BJ (cell line): ENCODE data around the gene TUBB6. TPM values are rescaled to one million over a fixed set of nuclear protein-coding genes. Genes with fewer than 3 reads are reported as not detected.

Experiments
- CTCF ChIA-PET: fragments of 350-600 bp; formaldehyde crosslinking; extraction: SDS; loops from one replicate; lab custom pipeline; 2021; ENCODE audit warnings: antibody characterized with exemption, inconsistent platforms; lab: Yijun Ruan, JAX
- POLR2A ChIA-PET: fragments of 300-600 bp; sonication (Branson Sonifier 250); formaldehyde crosslinking; extraction: SDS; loops from one replicate; lab custom pipeline; 2021; ENCODE audit warnings: antibody characterized with exemption; lab: Charles Lee
- DNase-seq: peaks from one replicate; pipeline ENCODE4 v3.0.0-alpha.2; 2011; ENCODE audit warnings: low read depth
- H3K27me3 ChIP-seq: 2 replicates; pipeline ENCODE4 v1.6.0; 2011; ENCODE audit warnings: low read length; ENCODE audit not compliant: control insufficient read depth, insufficient read depth
- H3K36me3 ChIP-seq: 2 replicates; pipeline ENCODE4 v1.5.1; 2011; ENCODE audit warnings: low read length; ENCODE audit not compliant: control insufficient read depth, insufficient read depth
- H3K4me3 ChIP-seq: 2 replicates; pipeline ENCODE4 v1.5.1; 2011; ENCODE audit warnings: low read depth, mild to moderate bottlenecking, control low read depth, low read length
- polyA plus RNA-seq: library from polyadenylated mRNA; depleted of rRNA; stranded (reverse); fragments of >200 nt; gene quantifications from 2 replicates; pipeline ENCODE4 v1.2.3, GENCODE V29; 2011
- TF ChIP-seq, protein P1 (sequence below): IDR thresholded peaks from 2 replicates; pipeline ENCODE4 v1.5.1; 2011; ENCODE audit warnings: low read depth, mild to moderate bottlenecking, control low read depth, inconsistent platforms, low read length, moderate library complexity; ENCODE audit not compliant: insufficient read depth

Gene TUBB6
- polyA plus RNA-seq, 1 experiment = 765 TPM

DNA sequence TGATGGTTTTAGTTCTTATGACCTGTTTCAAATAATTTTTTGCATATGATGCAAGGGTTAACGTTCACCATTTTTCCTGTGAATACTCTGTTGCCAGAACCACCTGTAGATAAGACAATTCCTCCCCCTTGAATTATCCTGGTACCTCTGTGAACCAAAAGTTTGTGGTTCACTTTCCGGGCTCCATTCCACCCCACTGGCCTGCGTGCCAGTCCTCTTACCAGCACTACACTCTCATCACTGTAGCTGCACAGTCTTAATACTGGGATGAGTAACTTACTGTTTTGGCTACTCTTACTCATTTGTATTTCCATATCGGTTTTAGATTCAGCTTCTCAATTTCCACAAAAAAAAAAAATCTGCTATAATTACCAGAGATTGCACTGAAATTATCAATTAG is 34.6 kb downstream of the TUBB6 start:
- Histone ChIP-seq H3K4me3 (no peak overlapping the region), H3K36me3 (peaks cover 19% of the 10 kb centered on the region), H3K27me3 (no peaks in the 10 kb centered on the region)
- TF ChIP-seq, protein P1, sequence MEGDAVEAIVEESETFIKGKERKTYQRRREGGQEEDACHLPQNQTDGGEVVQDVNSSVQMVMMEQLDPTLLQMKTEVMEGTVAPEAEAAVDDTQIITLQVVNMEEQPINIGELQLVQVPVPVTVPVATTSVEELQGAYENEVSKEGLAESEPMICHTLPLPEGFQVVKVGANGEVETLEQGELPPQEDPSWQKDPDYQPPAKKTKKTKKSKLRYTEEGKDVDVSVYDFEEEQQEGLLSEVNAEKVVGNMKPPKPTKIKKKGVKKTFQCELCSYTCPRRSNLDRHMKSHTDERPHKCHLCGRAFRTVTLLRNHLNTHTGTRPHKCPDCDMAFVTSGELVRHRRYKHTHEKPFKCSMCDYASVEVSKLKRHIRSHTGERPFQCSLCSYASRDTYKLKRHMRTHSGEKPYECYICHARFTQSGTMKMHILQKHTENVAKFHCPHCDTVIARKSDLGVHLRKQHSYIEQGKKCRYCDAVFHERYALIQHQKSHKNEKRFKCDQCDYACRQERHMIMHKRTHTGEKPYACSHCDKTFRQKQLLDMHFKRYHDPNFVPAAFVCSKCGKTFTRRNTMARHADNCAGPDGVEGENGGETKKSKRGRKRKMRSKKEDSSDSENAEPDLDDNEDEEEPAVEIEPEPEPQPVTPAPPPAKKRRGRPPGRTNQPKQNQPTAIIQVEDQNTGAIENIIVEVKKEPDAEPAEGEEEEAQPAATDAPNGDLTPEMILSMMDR = no peak
- no peak for DNase-seq
- ChIA-PET POLR2A (no interaction called here), CTCF (interaction anchor here (1.0 kb wide), 1 partner anchor 15 kb away, joined by 4 read pairs; no protein-coding TSS in a partner anchor)

DNA sequence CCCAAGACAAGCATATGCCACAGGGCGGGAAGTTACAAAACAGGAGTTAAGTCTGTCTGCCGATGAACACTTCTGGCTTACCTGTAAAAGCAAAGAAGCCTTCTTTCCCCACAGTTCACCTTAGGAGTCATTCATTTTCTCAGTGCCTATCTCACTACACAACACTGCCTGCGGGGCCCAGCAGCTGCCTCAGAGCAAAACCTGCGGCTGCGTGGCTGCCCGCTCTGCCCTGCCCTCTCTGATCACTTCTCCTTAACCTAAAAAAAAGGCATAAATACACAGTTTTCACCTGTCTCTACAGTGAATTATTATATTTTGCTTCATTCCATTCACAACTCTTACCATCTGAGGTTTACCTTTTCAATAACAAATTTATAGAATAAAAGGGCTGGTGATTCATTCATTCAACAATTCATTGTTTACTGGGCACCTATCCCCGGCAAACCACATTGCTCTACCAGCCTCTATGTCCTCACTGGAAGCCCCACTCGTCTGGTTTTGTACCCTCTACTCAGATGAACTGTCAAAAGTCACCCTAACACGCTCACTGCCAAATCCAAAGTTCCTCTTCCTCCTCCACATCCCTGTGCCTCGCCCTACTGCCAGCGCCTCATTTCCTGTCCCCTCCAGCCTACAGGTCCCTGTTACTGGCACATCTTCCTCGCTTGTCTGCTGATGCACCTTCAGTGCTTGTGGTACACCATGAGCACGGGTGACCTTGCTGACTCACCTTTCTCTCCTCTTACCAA is 37.6 kb downstream of the TUBB6 start:
- H3K4me3 ChIP-seq = no peak overlapping the region
- peaks cover 26% of the 10 kb centered on the region for H3K36me3 ChIP-seq
- ChIA-PET CTCF (no interaction called here), POLR2A (no interaction called here)
- H3K27me3 ChIP-seq = no peaks in the 10 kb centered on the region
- DNase-seq = no peak
- TF ChIP-seq, protein P1 = no peak

DNA sequence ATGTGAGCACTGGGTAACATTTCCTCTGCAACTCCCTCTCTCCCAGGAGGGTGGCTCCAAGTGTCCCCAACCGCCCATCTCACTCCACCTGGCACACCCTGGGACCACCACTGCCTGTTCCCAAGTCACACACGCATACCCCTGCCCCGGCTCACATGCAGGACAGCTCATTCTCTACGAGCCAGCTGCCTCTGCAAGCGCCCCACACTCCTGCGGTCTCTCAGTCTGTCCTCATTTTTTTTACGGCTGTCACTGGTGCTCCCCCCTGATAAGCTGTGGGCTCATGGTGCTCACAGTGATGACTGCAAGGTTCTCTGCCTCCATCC is 38.2 kb downstream of the TUBB6 start:
- ChIA-PET POLR2A (no interaction called here), CTCF (no interaction called here)
- DNase-seq = no peak
- H3K27me3 ChIP-seq = no peaks in the 10 kb centered on the region
- TF ChIP-seq, protein P1 = no peak
- H3K36me3 ChIP-seq = peaks cover 26% of the 10 kb centered on the region
- H3K4me3 ChIP-seq = no peak overlapping the region

DNA sequence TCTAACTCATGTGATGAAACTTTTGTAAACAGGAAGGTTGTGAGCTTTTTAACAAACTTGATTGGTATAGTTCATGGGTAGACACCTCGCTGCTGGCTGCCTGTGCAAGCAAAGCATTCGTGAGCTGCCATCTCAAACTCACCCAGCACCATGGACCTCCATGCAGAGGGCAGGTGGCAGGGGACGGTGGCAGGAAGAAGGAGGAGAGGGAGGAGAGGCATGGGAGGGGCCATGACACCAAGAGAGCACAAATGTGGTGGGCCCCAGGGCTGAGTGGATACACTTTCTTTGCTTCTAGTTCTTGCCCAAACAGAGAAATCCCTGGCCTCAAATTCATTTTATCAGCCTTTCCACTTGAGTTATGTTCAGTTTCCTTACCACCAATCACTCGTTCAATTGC is 39.9 kb downstream of the TUBB6 start:
- no peak overlapping the region for H3K4me3 ChIP-seq
- TF ChIP-seq, protein P1 = no peak
- no peaks in the 10 kb centered on the region for H3K27me3 ChIP-seq
- DNase-seq = no peak
- CTCF ChIA-PET = interaction anchor here (1.5 kb wide), 1 partner anchor 20 kb away, joined by 8 read pairs; no protein-coding TSS in a partner anchor
- POLR2A ChIA-PET = no interaction called here
- peaks cover 27% of the 10 kb centered on the region for H3K36me3 ChIP-seq

DNA sequence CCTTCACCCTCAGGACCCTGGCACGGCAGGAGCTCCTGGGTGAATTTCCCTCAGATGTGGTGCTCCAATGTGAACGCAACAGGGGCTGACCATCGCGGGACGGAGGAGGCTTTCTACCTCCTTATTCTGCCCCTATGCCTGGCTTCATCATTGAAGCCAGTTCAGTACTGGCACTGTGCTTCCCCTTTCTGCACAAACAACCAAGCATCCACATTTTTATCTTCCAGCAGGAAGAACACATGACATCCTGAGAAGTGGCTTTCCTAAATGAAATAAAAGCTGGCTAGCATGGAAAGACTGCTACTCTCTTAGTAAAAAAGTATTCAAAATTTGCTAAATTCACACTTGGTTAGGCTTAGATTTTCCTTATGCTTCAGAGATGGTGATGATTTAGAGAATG is 44.1 kb downstream of the TUBB6 start:
- Histone ChIP-seq H3K36me3 (peaks cover 18% of the 10 kb centered on the region), H3K4me3 (no peak overlapping the region), H3K27me3 (no peaks in the 10 kb centered on the region)
- ChIA-PET CTCF (interaction anchor here (1.1 to 2.7 kb wide), 3 partner anchors 24 to 80 kb away, joined by 3 to 12 read pairs (median 7); no protein-coding TSS in a partner anchor), POLR2A (no interaction called here)
- TF ChIP-seq, protein P1 = no peak
- no peak for DNase-seq
